ENCODE data around the gene SMARCE1. TPM values are rescaled to one million over a fixed set of nuclear protein-coding genes. Genes with fewer than 3 reads are reported as not detected.

Gene SMARCE1
- total RNA-seq, 1 donor from 2014 or later, result 93.1 TPM

DNA sequence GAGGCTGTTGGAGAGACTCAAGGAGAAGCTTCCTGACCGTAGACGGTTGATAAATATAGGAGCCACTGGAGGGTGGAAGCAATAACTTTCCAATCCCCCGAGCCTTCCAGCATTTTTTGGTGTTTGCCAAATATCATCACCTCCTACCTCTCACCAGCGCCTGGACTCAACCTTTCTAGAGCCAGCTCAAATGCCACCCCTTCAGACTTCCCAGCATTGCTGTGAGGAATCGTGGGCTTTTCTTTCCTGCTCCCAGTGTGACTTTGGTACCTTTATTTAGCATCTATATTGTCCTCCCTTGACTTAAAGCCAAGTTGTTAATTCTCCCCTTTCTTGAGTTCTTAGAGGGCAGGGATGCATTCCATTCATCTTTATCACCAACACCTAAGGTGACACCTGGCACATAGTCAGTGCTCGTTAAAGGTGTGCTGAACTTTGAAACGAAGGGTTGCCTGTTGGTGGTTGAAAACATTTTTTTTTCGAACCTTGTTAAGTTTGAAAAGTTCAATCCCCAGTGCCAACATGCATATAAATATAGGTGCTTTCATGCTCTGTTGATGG, 47.1 kb downstream of the SMARCE1 start:
- no peak overlapping the region for H3K4me3 Mint-ChIP-seq (ENCODE audit: unreplicated experiment)
- no peaks in the 10 kb centered on the region for H3K9me3 Mint-ChIP-seq (ENCODE audit: low read depth)
- DNase-seq (ENCODE audit: low spot score), result no peak
- no peaks in the 10 kb centered on the region for H3K27me3 Mint-ChIP-seq (ENCODE audit: low read depth)
- H3K4me1 Mint-ChIP-seq (ENCODE audit: low read depth), result no peaks in the 10 kb centered on the region
- H3K27ac Mint-ChIP-seq (ENCODE audit: unreplicated experiment), result no peak overlapping the region
- H3K36me3 Mint-ChIP-seq (ENCODE audit: low read depth), result no peaks in the 10 kb centered on the region
- TF ChIP-seq, protein P1, sequence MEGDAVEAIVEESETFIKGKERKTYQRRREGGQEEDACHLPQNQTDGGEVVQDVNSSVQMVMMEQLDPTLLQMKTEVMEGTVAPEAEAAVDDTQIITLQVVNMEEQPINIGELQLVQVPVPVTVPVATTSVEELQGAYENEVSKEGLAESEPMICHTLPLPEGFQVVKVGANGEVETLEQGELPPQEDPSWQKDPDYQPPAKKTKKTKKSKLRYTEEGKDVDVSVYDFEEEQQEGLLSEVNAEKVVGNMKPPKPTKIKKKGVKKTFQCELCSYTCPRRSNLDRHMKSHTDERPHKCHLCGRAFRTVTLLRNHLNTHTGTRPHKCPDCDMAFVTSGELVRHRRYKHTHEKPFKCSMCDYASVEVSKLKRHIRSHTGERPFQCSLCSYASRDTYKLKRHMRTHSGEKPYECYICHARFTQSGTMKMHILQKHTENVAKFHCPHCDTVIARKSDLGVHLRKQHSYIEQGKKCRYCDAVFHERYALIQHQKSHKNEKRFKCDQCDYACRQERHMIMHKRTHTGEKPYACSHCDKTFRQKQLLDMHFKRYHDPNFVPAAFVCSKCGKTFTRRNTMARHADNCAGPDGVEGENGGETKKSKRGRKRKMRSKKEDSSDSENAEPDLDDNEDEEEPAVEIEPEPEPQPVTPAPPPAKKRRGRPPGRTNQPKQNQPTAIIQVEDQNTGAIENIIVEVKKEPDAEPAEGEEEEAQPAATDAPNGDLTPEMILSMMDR (IDR thresholded peaks at IDR 0.05), result no peak

DNA sequence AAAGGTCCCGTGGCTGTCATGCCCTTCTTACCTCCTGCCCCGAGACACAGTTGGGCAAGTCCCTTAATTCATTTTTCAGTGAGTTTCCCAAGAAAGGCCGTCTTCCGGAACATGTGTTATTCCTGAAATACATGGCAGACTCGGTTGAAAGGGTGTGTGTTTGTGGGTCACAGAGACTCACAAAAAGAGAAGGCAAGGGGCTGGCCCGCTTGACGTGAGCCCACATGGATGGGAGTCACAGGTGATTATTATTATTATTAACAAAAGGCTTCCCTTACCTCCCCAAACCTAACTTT, 48.2 kb downstream of the SMARCE1 start:
- Mint-ChIP-seq H3K27ac (ENCODE audit: unreplicated experiment) (no peak overlapping the region), H3K4me3 (ENCODE audit: unreplicated experiment) (no peak overlapping the region), H3K9me3 (ENCODE audit: low read depth) (no peaks in the 10 kb centered on the region), H3K27me3 (ENCODE audit: low read depth) (no peaks in the 10 kb centered on the region), H3K4me1 (ENCODE audit: low read depth) (no peaks in the 10 kb centered on the region), H3K36me3 (ENCODE audit: low read depth) (no peaks in the 10 kb centered on the region)
- TF ChIP-seq, protein P1 (IDR thresholded peaks at IDR 0.05), result no peak
- DNase-seq (ENCODE audit: low spot score), result no peak

DNA sequence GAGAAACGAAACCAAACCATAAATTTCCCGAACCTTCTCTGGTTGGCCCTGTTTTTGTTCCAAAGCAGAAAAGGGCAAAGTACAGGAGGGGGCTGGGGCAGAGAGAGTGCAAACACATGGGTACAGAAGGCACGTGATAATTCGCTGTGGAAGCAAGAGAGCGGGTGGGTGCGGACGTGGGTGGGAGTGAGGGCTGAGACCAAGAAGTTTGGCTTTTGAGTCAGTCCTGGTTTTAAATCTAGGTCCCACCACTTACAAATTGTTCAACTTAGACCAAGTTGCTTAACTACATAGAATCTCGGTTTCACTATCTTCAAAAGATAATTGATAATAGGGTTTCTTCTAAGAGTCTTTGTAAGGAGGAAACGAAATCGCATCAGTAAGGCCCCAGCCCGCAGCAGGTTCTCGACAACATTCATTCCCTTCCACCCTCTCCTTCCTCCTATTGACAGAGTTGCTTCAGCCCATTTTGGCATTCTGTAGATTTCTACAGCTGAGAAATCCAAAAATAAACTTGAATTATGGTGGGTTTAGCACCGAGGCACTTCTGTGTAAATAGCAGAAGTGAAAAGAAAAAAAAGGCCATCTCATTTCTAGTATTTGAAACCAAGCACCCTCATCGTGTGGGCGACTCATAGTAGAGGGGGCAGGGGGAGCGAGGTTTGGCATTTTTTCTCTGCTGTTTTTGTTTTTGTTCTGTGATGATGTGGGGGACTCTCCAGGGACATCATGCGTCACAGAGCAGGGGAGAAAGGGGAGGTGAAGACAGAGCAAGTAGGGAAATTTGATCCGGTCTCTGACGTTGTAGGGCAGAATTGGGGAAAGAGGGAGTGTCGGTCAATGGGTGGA, 48.8 kb downstream of the SMARCE1 start:
- Mint-ChIP-seq H3K4me3 (ENCODE audit: unreplicated experiment) (no peak overlapping the region), H3K36me3 (ENCODE audit: low read depth) (no peaks in the 10 kb centered on the region), H3K9me3 (ENCODE audit: low read depth) (no peaks in the 10 kb centered on the region), H3K27ac (ENCODE audit: unreplicated experiment) (no peak overlapping the region), H3K4me1 (ENCODE audit: low read depth) (no peaks in the 10 kb centered on the region), H3K27me3 (ENCODE audit: low read depth) (no peaks in the 10 kb centered on the region)
- TF ChIP-seq, protein P1 (IDR thresholded peaks at IDR 0.05), result no peak
- no peak for DNase-seq (ENCODE audit: low spot score)

DNA sequence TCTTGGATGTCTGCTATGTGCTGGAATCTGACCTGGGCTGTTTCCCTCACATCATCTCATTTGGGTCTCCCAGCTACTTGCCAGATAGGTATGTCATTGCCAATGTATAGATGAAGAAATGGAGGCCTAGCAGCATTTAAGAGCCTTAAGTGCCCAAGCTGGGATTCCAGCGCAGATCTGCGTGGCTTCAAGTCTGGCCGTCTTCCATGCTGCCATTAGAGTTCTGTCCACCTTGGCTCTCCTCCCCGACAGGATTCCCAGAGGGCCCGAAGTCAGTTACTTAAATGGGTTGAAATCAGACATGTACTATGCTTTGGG, 49.4 kb downstream of the SMARCE1 start:
- no peak for DNase-seq (ENCODE audit: low spot score)
- Mint-ChIP-seq H3K4me1 (ENCODE audit: low read depth) (no peaks in the 10 kb centered on the region), H3K9me3 (ENCODE audit: low read depth) (no peaks in the 10 kb centered on the region), H3K27ac (ENCODE audit: unreplicated experiment) (no peak overlapping the region), H3K27me3 (ENCODE audit: low read depth) (no peaks in the 10 kb centered on the region), H3K4me3 (ENCODE audit: unreplicated experiment) (no peak overlapping the region), H3K36me3 (ENCODE audit: low read depth) (no peaks in the 10 kb centered on the region)
- TF ChIP-seq, protein P1 (IDR thresholded peaks at IDR 0.05), result no peak

DNA sequence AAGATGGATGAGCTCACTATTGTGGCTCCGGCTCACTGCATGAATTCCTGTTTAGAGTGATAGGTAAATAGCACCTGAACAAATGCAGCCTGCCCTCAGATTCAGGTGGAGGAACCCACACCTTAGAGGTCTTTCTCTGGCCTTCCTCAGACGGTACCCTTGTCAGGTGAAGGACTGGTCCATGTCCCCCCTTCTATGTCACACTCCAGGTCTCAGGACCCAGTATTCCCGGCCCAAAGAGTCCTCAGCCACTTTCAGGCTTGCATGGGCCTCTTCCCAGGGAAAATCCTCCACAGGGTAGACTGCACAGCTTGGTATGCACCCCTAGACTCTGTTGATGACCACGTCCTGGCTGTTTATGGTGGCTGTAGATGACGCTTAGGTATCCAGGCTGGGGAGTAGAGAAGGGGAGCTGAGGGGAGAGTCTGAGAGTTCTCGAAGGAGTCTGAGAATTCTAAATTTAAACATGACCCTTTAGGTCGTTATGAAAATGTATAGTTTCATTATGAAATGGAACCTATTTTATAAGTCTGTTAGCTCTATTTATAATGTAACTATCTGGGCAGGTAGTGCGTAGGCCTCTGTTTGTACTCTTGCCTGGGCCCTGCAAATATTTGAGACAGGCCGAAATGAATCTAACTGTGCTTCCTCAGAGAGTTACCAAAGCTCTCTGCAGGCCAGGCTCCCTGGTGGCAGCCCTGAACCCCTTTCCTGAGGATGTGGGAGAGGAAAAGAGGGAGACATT, 49.9 kb downstream of the SMARCE1 start:
- Mint-ChIP-seq H3K27me3 (ENCODE audit: low read depth) (no peaks in the 10 kb centered on the region), H3K9me3 (ENCODE audit: low read depth) (no peaks in the 10 kb centered on the region), H3K4me1 (ENCODE audit: low read depth) (no peaks in the 10 kb centered on the region), H3K4me3 (ENCODE audit: unreplicated experiment) (no peak overlapping the region), H3K36me3 (ENCODE audit: low read depth) (no peaks in the 10 kb centered on the region), H3K27ac (ENCODE audit: unreplicated experiment) (no peak overlapping the region)
- TF ChIP-seq, protein P1 (IDR thresholded peaks at IDR 0.05), result no peak
- DNase-seq (ENCODE audit: low spot score), result no peak
